ENCODE data around the gene RGS14. TPM values are rescaled to one million over a fixed set of nuclear protein-coding genes. Genes with fewer than 3 reads are reported as not detected.

Gene RGS14
- total and polyA plus RNA-seq, 12 donors, result 2.2 to 9.6 (median 4.1) TPM

GRCh38 chr5:177396078-177396477 is 38.4 kb downstream of the RGS14 start:
- no peak overlapping the region for H3K4me3 ChIP-seq
- no peak for DNase-seq
- no peaks in the 10 kb centered on the region for H3K9me3 ChIP-seq
- no peak for ATAC-seq
- intact Hi-C loops (cut with DNase I), result no loop called here
- 31 to 46% methylated on average over 2 to 6 of the region's 8 CpGs for WGBS, 2 donors
- TF ChIP-seq CTCF (IDR thresholded peaks at IDR 0.05), result no peak
- no peaks in the 10 kb centered on the region for H3K36me3 ChIP-seq
- H3K27ac ChIP-seq, result no peak overlapping the region
- peaks cover 19 to 68% (median 58%) of the 10 kb centered on the region in 7 donors for H3K27me3 ChIP-seq
- H3K4me1 ChIP-seq, result peaks cover 6 to 13% (median 10%) of the 10 kb centered on the region in 9 donors

GRCh38 chr5:177396807-177397206 is 39.1 kb downstream of the RGS14 start:
- H3K27ac ChIP-seq, result no peak overlapping the region
- H3K9me3 ChIP-seq, result no peaks in the 10 kb centered on the region
- intact Hi-C loops (cut with DNase I), result no loop called here
- no peak for DNase-seq
- peaks cover 20 to 75% (median 65%) of the 10 kb centered on the region in 7 donors for H3K27me3 ChIP-seq
- no peak overlapping the region for H3K4me3 ChIP-seq
- no peak for ATAC-seq
- no peak for TF ChIP-seq CTCF (IDR thresholded peaks at IDR 0.05)
- 87 to 92% methylated on average over 10 of the region's 10 CpGs for WGBS, 2 donors
- no peaks in the 10 kb centered on the region for H3K36me3 ChIP-seq
- H3K4me1 ChIP-seq, result peaks cover 6 to 13% (median 10%) of the 10 kb centered on the region in 9 donors

- intact Hi-C loops (cut with DNase I), result no loop called here
These were observed 40.2 kb downstream of the RGS14 start for GRCh38 chr5:177397875-177398390.

More at GRCh38 chr5:177397875-177398390, 40.2 kb downstream of the RGS14 start:
- DNase-seq (no peak), ATAC-seq (no peak)
- H3K9me3 ChIP-seq, result no peaks in the 10 kb centered on the region
- no peak overlapping the region for H3K4me3 ChIP-seq
- peaks cover 30 to 87% (median 76%) of the 10 kb centered on the region in 7 donors for H3K27me3 ChIP-seq
- WGBS, 2 donors, result 80 to 88% methylated on average over 16 of the region's 16 CpGs
- TF ChIP-seq CTCF (IDR thresholded peaks at IDR 0.05), result no peak
- no peak overlapping the region for H3K27ac ChIP-seq
- peaks cover 6 to 23% (median 17%) of the 10 kb centered on the region in 9 donors for H3K4me1 ChIP-seq
- H3K36me3 ChIP-seq, result no peaks in the 10 kb centered on the region
